NCI-H345 (cell line): ENCODE measurements around the gene NRCAM.
A peak's percentile ranks its signal among the peaks of the same experiment; 100 is the strongest.

Experiments used
- DNase-seq: peaks from one replicate; lab custom pipeline; 2025; lab: John Stamatoyannopoulos, UW

Gene NRCAM

GRCh38 chr7:108202743-108203142 lies 253.5 kb downstream of the NRCAM start:
- no peak for DNase-seq

GRCh38 chr7:108201766-108202165 lies 254.5 kb downstream of the NRCAM start:
- DNase-seq, result peak; percentile 29

- DNase-seq, result no peak
Measured at GRCh38 chr7:108200326-108200725, 255.9 kb downstream of the NRCAM start.

- no peak for DNase-seq
Measured at GRCh38 chr7:108197371-108198091, 258.7 kb downstream of the NRCAM start.

GRCh38 chr7:108196004-108196403 lies 260.2 kb downstream of the NRCAM start:
- no peak for DNase-seq

- peak; percentile 49 for DNase-seq
Measured at GRCh38 chr7:108193594-108194498, 262.4 kb downstream of the NRCAM start.

GRCh38 chr7:108190891-108191290 lies 265.3 kb downstream of the NRCAM start:
- DNase-seq, result no peak

GRCh38 chr7:108189733-108190388 lies 266.4 kb downstream of the NRCAM start:
- DNase-seq, result no peak

GRCh38 chr7:108188724-108189123 lies 267.5 kb downstream of the NRCAM start:
- DNase-seq, result no peak

GRCh38 chr7:108181073-108181985 lies 274.9 kb downstream of the NRCAM start:
- peak; percentile 58 for DNase-seq

GRCh38 chr7:108178398-108178797 lies 277.8 kb downstream of the NRCAM start:
- DNase-seq, result peak; percentile 98

- no peak for DNase-seq
Measured at GRCh38 chr7:108171164-108171563, 285.1 kb downstream of the NRCAM start.

- no peak for DNase-seq
Measured at GRCh38 chr7:108170251-108170650, 286.0 kb downstream of the NRCAM start.

- DNase-seq, result no peak
Measured at GRCh38 chr7:108167460-108167859, 288.8 kb downstream of the NRCAM start.

- no peak for DNase-seq
Measured at GRCh38 chr7:108166687-108167086, 289.5 kb downstream of the NRCAM start.

GRCh38 chr7:108165723-108166122 lies 290.5 kb downstream of the NRCAM start:
- no peak for DNase-seq

GRCh38 chr7:108164946-108165345 lies 291.3 kb downstream of the NRCAM start:
- DNase-seq, result no peak

GRCh38 chr7:108164342-108164741 lies 291.9 kb downstream of the NRCAM start:
- no peak for DNase-seq

- DNase-seq, result no peak
Measured at GRCh38 chr7:108158776-108159175, 297.5 kb downstream of the NRCAM start.

GRCh38 chr7:108157606-108158335 lies 298.5 kb downstream of the NRCAM start:
- DNase-seq, result no peak
